ENCODE measurements around the gene ZNF444.

ZNF444 gene

DNA sequence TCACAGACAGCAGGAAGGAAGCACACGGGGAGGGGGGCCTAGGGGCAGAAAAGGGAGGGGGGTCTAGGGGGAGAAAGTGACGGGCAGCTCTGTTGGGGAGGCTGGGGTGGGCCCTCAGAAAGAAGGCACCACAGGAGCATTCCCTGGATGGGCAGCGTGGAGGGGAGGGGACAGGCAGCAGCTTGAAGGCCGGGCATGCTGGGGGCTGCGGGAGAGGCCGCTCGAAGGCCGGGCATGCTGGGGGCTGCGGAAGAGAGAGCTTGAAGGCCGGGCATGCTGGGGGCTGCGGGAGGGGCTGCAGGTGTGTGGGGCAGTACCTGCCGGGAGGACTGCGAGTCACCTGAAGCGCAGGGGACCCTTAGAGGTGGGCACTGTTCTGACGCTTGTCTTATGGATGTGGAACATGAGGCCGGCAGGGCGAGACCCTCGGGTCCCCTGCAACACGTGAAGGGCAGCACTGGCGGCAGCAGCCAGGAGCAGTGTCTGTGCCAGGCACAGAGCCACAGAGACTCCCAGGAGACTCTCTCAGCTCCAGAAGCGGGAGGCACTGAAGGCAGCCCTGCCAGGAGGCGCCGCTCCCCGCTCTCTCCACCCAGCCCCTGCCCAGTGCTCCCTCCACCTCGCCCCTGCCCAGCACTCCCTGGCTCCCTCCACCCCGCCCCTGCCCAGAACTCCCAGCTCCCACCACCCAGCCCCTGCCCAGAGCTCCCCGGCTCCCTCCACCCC lies 33.3 kb upstream of the ZNF444 start:
- DNase-seq, result no peak

DNA sequence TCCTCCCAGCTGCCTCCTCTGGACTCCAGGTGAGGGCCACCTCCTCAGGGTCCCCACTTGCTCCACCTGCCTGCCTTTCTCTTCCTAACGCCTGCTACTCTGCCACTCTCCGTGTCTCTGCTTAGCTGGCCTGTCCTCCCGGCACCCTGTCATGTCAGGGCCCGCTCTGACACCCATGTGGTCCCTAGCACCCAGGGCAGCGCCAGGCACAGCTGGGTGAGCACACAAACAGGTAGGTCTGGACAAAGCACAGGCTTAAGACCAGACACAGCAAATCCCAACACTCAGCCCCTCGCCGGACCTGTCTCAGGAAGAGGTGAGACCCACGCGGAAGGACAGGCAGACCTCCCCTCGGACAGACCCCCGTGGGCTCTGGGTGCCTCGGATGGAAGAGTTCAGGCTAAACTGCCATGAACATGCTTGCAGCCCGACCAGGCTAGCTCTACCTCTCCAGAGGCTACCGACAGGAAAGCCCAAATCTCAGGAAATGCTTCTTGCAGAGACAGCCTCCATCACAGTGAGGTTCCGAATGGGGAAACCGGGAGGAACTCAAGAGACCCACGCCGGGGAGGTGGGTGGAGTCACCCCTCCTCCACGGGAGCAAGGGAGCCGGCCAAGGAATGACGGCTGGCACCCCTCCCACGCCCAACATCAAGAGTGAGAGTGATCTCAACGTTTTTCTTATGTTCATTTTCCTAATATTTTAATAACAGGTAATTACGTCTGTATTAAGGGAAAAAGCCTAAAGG lies 32.5 kb upstream of the ZNF444 start:
- no peak for DNase-seq

DNA sequence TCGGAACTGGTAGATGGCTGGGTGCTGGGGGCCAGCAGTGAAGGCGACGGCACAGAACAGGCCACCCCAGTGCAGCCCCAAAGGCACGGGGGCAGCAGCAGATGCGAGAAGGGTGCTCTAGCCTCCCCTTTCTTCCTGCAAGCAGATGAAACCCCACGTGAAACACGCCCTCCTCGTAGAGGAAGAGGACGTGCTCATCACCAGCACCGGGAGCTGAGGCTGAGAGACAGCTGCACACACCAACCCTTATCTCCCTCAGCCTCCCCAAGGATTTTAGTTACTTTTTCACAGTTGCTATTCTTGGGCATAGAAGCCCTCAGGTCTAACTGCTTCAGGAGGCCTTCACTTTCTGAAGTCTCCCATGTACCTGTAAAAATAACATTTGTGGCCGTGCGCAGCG lies 31.9 kb upstream of the ZNF444 start:
- no peak for DNase-seq

DNA sequence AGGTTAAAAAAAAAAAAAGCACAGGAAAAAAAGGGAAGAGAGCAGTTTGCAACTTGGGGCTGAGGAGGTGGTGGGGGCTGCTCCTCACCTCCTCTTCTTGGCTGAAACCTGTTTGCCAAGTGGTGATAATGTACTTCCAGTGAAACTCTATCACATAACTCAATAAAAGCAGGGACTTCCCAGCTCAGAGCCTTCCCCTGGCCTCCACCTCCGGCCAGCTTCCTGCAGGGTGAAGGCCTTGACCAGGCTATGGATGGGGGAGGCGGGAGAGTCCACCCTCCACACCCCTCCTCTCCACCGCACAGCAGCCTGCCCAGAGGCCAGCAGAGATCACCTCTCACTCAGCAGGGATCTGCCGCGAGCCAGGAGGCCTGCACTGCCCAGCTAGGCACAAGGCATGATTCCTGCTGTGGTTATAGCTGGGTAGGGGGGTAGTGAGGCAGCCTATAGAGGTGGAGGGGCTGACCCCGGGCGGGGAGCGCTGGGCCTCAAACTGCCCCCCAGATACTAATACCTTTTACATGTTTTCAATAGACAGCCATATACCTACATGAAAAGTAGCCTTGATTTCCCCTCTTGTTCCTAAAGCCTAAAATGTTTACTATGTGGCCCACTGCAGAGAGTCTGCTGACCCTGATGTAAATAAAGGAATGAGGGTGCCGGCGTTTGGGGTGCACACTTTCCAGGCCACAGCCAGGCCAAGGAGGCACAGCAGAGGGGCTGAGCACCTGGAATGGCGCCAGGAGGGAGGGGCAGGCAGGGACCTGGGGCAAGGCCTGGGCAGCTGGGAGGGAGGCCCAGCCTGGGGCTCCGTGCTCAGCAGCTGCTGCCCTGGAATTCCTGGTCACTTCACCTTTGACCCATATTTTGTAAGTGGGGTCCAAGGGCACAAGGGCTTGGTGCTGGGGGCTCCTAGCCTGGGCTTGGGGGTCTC lies 30.3 kb upstream of the ZNF444 start:
- DNase-seq, result no peak

DNA sequence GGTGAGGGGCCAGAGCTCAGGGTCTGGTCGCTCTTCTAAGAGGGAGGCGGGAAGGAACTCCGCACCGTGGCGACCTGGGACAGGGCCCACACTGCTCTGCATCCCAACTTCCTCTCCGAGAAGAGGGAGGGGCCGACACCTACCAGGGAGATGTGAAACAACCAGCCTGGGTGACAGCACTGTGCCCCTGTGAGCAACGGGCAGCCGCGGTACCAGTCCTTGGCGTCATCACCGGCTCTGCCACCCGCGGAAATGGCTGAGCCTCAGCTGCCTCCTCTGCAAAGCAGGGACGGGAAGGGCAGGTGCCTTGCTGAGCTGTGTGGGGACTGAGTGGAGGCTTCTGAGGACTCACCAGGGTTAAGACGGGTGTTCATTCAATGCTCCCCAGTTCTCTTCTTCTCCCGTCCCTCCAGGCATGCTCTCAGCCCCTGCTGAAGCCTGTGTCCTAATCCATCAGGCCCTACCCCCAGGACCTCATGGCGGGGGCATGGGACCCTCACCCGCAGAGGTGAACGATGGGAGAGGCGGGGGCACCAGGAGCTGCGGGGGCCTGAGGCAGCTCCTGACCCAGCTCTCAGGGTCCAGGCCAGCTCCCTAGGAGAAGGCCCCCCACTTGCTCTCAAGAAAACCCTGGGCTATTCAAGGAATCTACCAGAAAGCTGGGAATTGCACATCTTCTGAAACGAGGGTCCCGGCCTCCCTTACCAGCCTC lies 29.3 kb upstream of the ZNF444 start:
- peak; percentile 72 for DNase-seq

DNA sequence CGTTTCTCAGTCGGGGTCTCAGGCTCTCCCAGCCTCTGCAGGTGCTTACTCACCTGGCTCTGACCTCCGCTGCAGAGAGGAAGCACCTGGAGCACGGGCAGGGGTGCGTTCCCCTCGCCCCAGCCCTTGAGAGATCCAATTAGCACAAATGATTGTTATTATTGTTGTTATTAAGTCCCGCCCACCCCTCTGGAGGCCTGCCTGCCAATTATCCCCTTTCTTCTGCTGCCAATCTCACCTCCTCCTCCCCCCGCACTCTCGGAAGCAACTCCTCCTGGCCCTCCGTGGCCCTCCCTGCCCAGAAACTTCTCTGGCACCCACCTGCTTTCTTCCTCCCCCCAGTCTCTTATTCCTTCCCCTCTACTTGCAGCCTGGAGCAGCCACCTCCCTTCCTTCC lies 28.8 kb upstream of the ZNF444 start:
- DNase-seq, result no peak

DNA sequence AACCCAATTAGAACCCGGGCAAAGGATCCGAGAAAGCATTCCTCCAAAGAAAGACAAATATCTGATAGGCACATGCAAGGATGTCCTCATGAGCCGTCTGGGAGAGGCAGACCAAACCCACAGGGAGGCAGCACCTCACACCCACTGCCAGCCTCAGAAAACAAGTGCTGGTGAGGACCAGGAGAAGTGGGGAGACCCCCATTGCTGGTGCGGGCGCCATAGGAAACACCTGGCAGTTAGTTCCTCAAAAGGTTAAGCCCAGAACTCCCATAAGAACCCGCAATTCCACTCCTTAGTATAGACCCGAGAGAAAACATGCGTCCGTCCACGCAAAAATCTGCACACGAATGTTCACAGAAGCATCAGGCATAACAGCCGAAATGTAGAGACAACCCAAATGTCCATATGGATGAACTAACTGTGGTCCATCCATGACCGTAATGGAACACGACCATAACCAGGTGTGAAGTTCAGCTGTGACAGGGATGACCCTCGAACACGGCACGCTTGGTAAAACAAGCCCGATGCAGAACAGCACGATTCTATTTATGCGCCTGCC lies 27.9 kb upstream of the ZNF444 start:
- DNase-seq, result no peak

DNA sequence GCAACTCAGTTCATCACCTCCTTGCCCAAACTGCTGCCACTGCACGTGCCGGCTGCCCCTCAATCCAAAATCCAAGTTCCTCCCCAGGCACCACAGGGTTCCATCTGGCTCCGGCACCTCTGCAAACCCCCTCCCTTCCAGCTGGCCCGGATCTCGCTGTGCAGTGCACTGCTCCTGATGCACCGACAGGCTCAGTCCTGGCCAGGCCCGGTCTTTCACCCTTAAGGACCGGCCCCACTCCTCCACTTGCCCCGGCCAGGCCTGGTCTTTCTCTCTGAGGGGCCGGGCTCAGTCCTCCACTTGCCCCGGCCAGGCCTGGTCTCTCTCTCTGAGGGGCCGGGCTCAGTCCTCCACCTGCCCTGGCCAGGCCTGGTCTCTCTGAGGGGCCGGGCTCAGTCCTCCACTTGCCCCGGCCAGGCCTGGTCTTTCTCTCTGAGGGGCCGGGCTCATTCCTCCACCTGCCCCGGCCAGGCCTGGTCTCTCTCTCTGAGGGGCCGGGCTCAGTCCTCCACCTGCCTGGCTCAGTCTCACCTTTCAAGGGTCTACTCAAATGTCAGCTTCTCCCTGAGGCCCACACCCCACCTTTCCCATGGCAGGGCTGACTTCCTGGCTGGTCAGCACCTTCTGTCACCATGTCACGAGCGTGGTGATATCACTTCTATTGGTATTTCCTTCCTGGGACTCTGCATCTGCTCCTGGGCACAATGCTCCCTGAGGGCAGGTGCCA lies 26.9 kb upstream of the ZNF444 start:
- no peak for DNase-seq

DNA sequence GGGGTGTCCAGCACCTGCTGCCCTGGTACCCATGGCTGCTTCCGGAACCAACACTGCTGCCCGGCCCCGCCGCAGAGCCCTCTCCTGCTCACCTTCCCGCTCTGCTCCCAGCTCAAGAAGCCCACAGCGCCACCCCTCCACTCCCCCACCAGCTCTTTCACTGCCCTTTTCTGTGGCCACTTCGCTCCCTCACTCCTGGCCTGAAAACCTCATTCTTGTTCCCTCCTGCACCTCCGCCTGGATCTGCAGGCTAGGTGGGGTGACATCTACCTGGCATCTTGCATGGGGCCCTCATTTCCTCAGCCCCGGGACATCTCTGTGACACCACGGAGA lies 26.3 kb upstream of the ZNF444 start:
- no peak for DNase-seq

DNA sequence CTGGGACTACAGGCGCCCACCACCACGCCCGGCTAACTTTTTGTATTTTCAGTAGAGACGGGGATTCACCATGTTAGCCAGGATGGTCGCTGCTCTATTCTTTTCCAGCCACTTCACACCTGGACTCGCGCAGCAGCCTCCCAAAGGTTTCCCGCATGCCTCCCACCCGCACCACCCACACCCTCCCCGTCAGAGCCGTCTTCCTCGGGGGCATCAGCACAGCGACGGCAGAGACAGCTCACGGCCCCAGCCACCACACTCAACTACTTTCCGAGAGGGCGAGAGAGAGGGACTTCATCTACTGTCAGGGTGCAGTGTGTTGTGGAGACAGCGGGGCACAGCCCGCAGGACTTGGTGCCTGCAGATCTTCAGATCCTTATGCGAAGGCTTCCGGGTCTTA lies 25.6 kb upstream of the ZNF444 start:
- no peak for DNase-seq

DNA sequence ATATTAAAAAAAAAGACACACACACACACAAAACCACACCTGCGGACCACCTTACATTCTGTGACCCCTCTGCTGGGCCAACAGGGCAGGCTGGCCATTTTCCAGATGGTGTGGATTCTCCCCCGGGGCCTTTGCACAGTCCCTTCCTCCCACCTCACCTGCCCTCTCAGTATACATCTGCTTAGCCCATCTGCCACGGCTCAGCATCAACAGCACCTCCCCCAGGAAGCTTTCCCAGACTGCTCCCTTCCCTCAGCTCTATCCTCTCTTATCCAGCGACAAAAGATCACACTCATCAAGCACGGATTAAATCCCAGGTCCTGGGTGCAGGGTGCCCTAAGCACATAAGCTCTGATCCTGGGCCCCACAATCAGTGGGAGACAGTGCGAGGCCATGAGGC lies 24.5 kb upstream of the ZNF444 start:
- DNase-seq, result no peak

DNA sequence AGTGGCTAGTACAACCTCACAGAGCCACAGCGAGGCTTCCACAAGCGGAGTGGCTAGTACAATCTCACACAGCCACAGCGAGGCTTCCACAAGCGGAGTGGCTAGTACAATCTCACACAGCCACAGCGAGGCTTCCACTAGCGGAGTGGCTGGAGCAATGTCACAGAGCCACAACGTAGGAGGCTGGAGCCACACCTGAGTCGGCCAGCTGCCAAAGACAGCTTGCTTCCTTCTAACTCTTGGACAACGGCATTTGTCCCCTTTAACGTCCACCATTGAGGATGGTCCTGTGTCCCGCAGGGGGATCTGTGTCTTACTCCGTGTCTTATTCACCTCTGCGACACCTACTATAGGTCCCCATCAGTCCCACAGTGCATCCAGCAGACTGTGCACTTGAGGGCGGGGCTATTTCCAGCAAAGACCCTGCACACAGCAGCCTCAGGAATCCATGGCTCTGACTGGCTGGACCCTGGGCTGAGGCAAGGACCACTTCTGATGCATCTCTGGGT lies 23.7 kb upstream of the ZNF444 start:
- no peak for DNase-seq

DNA sequence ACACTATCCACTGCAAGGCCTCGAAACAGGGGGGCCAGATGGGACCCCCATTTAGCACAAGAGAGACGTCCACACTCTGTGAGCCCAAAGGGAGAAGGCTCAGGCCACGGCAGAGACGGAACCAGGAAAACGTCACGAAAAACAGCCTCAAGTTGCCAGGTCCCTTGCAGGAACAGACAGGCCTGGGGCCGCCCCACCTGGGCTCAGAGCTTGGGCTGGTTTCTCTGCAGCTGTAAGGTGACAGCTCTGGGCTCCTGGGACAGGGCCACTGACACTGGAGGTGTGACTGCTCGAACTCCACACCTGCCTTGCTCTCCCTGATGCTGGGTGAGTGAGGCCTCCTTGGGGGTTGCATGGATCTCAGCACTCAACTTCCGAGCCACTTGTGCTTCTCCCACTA lies 23.2 kb upstream of the ZNF444 start:
- DNase-seq, result no peak

DNA sequence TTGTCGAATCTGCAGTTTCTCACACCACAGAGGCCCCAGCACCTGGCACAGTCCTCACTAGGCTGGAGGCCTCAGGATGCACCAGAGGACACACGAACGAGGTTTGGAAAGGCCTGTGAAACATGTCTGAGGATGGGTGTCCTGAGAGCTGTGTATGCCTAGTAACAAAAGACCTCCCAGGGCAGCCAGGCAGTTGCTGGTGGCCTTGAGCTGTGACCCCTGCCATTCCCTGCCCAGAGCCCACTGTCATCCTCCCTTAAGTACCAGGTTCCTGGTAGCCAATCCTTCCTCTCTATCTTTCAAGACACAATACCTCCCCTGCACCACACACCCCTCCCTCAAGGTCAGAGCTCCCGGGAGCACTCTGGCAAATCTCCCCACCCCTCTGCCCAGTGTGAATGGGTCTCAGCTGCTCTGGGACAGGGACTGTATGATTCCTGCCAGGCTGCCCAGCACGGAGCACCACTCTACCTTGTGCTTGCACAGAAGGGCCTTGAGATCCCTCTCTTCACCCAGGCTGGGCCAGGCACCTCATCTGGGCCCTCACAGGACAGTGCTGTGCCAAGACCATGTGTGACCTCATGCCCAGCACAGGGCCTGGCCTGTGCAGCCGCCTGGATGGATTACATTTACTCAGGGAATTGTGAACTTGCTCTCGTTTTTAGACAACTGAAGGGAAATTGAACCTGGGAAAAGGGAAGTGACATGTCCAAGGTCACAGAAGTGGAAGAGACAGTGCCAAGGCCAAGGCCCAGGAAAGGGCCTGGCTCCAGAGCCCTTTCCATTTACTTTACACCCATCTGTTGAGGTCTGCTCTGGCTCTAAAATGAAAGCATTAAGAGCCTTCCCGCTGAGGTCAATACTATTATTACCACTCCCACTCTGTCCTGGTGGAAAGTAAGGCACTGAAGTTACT lies 22.2 kb upstream of the ZNF444 start:
- DNase-seq, result no peak

DNA sequence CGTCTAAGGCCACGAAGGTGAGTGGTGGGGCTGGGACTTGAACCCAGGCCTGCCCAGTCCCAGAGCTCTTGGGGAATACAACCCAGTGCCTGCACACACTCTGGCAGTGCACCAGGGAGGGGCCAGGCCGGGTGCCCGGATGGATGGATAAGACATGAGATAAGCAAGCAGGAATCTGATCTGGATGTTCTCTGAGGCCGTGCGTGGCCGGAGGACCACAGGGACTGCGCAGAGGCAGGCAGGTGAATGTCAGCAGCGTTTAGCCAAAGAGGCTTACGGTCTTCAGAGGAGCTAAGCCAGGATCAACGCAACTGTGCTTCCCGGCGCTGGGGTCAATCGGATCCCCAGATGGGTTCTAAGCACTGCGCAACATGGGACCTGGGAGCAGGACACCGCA lies 21.5 kb upstream of the ZNF444 start:
- no peak for DNase-seq

DNA sequence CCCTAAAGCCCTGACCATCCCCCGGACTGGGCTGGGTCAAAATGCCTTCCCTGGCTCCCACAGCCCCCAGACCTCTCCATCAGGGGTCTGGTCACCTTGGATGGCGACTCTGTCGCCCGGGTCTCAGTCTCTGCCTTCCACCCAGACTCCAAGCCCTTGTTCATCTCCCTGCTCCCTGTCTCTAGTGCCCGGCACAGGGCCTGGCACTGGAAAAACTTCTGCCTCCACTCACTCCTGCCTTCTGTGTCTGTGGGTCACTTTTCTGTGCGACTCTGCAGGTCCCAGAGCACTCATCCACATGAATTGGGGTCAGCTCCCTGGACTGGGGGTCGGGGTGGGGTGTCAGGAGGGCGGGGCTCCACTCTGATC lies 21.1 kb upstream of the ZNF444 start:
- DNase-seq, result no peak

DNA sequence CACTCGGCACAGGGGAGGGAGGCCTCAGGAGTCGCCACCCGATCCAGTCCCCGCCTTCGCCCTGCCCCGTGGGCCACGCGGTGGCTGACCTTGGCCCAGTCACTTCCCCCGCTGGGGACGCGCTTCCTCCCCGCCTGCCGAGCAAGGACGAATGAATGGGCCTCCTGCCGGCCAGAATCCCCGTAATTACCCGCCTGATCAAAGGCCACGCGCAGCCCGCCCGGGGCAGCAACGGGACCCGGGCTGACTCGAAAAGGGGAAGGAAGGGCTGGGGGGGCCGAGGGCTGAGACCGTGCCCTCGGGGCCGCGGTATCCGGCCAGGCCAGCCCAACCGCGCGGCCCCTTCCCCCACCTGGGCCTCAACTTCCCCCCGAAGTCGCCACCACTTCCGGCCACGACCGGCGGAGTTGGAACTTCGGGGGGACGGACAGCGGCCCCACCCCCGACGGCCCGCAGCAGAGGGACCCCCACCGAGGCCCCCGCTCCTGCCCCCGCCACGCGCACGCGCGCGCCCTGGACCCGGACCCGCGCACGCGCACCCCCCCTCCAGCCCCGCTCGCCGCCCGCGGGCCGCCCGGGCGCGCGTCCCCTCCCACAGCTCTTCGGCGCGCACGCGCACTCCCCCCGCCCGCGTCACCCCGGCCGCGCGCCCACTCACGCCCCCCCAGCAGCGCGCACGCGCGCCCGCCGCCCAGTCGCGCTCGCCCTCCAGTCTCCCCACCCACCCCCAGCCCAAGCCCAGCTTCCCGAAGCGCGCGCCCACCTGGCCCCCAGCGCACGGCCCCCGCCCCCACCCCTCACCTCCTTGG lies 20.5 kb upstream of the ZNF444 start:
- DNase-seq, result peak; percentile 83

DNA sequence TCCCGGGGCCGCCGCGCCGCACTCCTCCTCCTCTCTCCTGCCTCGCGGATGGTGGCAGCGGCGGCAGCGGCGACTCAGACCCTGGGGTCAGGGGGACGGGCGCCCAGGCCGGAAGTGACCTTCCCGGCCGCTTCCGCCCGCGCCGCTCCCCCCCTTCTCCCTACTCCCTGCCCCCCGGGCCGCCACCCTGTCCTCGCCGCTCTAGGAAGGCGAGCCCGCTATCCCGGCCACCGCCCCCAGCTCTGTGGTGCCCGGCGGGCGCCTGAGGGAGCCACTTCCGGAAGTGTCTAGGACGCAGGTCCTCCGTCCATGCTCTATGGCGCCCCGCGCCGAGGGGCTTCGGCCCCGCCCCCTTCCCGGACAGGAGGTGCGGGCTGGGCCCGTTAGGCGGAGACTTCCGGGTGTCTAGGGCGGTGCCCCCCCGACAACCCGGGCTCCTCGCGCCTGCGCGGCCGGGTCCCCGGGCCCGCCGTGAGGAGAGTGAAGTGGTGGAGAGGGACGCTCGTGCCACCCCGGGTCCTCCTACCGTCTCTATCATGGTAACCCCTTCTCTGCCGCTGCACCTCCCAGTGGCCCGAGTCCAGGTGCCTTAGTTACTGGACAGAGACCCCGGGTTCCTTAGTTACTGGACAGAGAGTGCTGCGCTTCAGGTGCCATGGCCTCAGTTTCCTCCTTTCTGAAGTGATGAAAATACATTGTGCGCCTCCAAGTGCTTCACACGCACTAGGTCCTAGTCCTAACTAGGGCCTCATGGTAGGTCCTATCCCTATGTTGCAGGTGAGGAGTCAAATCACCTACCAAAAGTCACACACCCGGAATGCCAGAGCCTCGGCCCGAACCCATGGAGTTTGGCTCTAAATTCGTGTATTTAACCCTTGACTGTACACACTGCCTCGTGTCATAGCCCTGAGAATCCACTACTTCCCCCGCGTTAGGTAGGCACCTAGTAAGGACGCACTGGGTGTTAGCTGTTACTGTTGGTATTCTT lies 19.6 kb upstream of the ZNF444 start, which contains the start of gene ZNF787:
TSS of gene ZNF787 (minus strand) at position 116 of the 988 bp plus-strand sequence. CDS start 18,078 bp downstream, outside the sequence.
- DNase-seq, result peak; percentile 98
